Measurements from ENCODE around the gene SMS.
"Not testable (repeated sequence)": the region's sequence is repeated elsewhere in the genome, so short reads cannot be mapped to it uniquely, and the experiment has no call there.

SMS gene

DNA sequence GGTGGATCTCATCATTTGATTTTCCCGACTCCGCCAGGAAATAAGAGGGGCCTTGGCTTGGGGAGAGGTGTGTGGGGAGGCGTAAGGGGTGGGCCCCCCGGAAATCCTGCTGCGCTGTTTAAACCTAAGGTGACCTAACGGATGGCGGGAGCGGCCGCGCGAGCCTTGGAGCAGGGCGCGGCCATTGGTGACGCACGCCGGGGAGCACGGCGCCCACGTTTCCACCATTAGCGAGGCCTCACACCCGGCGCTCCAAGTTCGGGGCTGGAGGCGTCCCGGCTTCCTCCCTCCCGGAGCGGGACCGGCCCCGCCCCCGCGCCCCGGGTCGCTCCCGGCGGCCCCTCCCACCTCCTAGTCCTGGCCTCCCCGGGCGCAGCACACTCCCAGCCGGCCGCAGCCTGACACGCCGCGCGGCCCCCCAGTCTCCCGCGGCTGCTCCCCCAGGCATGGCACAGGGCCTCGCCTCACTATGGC is at the start of gene SMS:
Gene SMS, plus strand, starts transcription at position 354 of the 474 bp plus-strand sequence. Its CDS starts 116 bp downstream, at position 470.
- DNase-seq: peak; percentile 83

DNA sequence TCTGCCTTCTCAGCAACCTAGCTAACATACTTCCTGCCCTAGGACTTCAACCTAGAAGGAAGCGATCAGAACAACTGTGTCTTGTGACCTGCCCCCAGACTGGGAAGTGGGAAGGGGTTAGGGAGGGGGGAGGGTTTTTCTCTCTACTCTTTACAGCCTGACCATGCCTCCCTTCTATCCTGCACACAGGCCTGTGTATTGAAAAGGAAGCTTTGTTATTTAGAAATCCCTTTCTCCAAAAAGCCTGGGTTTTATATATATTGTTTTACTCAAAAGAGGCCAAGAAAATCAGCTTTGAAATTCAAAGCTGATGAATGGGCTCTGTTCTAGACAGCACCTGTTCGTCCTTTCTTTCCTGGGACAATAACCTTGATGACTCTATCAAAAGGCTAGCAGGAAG is 35.2 kb upstream of the SMS start:
- no peak for DNase-seq

DNA sequence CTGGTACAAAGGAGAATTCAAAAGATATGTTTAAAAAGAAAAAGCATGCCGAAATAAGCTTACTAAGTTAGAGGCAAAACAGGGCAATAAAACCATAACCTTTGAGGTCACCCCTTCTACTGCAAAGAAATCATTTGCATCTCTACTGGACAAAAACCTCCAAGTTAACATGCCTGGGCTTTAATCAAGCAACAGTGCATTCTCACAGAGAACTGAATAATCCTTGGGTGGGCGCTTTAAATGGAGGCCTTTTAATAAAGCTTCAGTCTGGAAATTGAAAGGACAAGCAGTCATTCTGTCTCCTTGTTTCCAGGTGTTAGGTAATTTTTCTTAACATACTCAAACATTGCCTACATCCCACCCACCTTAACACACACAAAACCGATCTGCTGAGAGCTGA is 34.6 kb upstream of the SMS start:
- no peak for DNase-seq

DNA sequence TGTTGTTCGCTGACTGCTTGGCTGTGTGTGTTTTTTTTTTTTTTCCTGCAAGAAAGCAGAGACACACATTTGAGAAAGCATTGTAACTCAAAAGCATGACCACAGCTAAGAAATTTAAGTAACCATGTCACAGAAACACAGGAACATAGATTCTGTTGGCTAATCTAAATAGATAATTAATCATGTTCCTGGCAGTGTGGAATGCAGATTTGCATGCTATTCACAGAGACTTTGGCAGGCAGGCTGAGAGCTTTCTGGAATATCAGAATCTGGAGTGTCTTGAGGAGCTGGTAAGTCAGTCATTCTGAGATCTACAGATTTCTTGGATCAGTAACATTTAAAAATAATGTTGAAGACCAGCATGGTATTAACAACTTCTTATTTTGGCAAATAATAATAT is 33.2 kb upstream of the SMS start:
- no peak for DNase-seq

DNA sequence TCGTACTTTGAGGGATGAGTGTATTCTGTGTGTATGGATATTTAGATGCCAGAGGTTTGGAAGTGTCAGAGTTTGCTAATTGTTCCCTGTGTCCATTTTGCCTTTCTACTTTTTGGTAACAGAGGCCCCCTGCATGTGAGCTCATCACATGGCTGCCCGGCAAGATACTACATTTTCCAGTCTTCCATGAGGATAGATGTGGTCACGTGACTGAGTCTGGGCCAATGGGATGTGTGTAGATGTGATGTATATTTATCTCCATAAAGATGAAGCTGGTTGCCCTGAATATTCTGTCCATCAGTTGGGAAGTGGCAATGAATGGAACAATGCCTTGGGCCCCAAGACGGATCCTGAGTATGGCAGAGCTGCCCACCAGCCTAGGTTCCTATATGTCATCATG is 29.0 kb upstream of the SMS start:
- DNase-seq: no peak

DNA sequence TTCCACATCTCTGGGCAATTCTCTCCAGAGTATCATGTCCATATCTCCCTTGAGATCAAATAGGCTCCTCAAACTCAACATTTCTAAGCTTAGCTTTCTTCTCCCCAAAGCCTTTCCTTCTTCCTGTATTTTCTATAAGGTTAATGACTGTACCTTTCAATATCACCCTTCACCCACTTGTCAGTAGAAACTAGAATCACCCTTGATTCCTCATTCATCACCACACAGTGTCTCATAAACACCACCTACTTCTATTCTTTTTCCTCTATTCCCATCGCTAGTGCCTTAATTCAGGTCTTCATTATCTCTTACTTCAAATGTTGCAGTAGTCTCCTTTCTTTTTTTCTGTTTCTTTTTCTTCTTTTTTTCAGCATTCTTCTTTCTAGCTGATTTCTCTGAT is 28.3 kb upstream of the SMS start:
- no peak for DNase-seq

DNA sequence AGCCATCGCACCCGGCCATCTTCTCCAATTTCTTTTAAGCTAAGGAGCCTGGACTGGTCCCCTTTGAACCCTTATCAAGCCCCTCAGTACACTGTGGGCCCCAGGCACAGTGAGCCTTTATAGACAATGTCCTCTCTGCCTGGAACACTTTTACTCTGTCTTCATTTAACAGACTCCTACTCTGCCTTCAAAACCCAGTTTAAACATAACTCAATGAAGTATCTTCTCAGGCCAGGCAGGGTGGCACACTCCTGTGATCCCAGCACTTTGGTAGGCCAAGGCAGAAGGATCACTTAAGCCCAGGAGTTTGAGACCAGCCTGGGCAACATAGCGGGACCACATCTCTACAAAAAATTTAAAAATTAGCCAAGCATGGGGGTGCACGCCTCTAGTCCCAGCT is 27.5 kb upstream of the SMS start:
- no peak for DNase-seq

DNA sequence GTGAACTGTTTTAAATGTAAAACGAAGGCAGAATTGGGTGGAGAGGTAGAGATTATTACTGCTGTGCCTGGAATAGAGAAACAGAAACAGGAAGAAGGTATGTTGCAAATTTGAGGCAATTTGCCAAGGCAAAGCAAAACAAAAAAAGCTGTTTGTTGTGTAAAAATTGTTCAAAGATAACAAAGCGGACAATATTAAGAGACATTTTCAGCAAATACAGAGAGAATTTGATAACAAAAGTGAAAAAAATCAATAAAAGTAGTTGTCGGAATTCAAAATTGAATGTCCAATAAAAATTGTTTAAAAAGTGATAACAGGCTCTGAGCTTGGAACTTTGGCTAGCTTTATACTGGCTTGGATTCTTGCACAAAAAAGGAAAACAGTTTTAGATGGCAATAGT is 14.4 kb upstream of the SMS start:
- DNase-seq: no peak

DNA sequence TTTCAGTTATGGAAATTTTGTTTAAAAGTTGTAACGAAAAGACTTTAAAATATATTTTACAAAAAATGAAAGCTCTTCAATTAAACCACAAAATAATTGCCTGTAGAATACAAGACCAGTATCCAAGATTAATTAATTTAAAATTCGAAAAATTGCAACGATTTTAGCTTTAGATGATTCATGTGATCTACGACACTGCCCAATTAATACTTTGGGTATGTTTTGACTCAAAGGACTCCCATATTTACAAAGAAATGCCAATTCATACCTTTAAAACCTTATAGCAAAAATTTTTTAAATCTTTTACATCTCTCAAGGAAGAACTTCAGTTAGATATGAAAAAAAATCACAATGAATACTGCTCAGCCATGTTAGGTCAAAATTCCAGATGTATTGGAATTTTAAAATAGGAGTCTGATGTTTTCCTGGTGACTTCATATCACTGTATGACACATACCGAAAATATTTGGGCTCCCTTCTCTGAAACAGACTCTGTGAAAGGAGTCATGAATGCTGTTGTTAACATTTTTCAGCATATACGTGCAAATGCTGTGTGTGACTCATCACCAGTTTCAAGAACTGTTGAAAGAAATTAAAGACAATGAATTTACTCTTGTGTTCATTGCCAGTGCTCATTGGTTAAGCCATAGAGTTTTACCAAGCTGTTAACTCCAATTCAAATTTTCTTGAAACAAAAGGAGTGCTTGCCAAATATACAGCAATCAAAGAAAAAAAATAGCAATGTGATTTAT is 13.8 kb upstream of the SMS start:
- DNase-seq: no peak

DNA sequence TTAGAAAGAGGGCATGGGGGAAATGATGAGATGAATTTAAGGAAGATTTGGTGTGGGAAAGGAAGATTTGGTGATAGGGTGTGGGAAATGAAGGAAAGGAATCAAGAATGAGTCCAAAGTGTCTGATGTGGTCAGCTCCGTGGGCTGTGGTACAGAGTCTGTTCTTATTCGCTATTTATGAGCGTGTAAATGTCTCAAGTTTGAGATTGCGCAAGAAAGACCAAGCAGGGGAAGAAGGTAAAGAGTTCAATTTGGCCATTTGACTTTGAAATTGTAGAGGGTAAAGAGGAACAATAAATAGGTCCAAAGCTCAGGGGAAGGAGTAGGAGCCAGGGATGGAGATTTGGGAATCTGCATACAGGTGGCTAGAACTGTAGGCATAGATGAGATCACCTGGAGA is 11.3 kb upstream of the SMS start:
- DNase-seq: no peak

DNA sequence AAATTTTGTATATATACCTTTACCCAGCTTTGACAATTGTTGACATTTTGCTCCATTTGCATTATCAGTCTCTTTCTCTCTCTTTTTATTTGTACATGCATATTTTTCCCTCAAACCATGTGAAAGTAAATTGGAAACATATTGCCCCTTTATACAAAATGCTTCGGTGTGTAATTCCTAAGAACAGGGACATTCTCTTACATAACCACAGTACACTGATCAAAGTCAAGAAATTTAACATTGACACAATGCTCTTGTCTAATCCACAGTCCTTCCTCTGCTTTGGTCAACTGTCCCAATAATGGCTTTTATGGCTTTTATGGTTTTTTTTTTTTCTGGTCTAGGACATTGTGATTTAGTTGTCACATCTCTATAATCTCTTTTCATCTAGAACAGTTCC is 9.5 kb upstream of the SMS start:
- DNase-seq: no peak

DNA sequence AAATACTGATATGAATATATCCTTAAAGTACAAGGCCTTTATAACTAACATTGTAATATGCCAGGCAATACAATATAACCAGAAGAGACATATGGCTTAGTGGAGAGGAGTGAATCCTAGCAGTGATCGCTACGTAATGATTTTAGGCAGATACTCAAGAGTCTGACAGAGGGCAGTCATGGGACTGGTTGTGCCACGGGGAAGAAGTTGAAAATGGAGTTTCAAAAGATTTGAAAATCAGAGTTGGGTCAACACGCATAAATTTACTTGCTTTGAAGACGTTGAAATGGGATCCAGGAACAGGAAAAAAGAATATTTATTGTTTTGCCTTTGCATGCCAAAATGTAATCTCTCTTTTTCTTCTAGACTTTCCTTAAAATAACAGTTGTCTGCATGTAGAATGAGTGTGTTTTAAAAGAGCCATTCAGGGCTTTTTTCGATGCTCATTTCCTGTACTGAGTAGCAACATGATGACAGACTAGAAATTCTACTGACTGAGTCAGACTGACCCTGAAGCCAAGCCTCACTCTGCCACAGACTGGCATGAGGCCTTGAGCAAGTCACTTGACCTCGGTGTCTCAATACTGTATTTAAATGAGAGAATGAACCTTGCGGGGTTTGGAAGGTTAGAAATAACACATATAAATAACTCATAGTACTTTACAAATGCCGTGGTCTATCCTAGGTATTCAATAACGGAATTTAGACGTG is 8.1 kb upstream of the SMS start:
- no peak for DNase-seq

DNA sequence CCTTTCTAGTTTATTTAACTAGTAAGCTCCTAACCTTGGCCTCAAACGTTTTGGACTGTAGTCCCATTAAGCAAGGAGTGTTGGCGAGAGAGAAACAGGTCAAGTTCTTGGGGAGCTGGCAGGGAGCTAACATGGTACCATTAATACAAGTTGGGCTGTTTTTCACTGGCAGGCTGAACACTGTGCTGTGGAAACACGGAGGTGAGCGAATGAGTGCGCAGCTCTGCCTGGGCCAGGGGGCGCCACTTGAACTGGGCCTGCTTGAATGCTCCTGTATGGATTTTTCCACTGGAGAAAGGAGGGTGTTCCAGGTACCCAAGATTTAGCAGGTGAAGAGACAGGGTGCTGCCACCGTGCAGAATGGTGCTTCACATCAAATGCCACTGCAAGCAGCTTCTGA is 7.4 kb upstream of the SMS start:
- no peak for DNase-seq

DNA sequence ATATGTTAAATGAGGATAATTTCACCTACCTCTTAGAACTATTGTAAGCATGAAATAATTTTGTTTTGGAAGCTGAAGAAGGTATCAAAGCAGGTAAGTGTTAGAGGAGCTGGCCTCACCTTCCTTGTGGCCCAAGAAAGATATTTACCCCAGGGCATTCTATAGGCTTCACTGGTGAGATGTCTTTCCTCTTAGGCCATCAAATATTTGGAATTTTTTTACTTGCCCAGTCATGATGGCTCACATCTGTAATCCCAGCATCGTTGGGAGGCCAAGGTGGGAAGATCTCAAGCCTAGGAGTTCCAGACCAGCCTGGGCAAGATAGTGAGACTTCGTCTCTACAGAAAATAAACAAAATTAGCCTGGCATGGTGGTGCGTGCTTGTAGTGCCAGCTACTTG is 6.1 kb upstream of the SMS start:
- DNase-seq: no peak

DNA sequence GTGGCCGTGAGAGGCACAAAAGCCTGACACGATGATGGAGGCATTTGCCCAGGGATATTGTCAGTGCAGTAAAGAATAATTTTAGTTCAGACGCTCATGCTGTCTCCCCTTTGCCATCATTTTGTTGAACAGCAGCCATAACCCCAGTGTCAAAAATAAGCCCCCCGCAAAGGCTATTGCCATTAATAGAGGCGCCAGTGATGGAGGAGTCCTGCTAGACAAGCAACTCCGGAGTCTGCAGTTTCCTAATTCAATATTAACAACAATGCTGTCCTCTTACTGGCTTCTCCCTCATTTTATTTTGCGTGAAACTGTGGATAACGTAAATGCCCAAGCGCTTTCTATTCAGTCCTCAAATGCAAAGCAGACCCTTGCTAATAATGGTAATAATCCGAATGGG is 603 bp upstream of the SMS start:
- no peak for DNase-seq

DNA sequence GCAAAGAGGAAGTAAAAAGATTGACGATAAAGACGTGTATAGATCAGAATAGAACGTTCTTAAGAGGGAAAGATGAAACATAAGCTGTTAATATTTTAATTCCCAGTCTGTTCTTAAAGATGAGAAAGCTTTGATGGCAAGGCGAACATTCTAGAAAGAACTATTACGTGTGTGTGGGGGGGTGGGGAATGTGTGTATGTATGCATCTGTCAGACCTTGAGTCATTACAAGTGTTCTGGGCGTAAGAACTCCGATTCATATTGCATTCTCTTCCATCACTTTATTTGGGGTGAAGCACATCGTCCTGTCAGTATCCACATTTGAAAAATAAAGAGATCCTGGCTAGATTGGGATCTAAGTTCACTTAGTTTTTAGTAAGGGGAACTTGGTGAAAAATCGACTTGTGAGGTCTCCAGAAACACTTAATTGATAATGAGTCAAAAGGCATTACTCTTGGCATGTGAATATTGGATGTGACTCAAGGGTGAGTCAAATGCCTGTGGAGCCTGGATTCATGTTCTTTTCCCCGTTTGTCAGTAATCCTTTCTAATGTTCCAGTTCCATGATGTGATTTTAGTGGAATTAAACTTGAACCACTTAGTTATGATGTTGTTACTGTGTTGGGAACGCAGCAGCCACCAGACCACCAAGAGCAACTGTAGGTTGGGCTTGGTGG is 3.1 kb downstream of the SMS start:
- DNase-seq: no peak

DNA sequence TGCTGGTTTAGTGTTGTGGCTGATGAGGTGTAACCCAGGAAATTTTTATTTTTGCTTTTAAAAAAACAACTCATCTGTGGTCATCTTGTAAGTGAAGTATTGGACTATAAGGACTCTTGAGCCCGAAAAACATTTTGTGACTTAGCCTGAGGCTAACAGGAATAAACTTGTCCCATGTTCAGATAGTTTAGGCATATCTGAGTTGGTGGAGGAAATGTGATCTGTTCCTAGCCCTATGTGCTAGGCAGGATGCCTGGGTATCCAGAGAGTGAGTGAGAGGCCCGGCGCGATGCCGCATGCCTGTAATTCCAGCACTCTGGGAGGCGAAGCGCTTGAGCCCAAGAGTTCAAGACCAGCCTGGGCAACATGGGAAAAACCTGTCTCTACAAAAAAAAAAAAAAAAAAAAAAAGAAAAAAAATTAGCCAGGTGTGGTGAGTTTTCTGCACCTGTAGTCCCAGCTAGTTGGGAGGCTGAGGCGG is 3.7 kb downstream of the SMS start:
- no peak for DNase-seq

DNA sequence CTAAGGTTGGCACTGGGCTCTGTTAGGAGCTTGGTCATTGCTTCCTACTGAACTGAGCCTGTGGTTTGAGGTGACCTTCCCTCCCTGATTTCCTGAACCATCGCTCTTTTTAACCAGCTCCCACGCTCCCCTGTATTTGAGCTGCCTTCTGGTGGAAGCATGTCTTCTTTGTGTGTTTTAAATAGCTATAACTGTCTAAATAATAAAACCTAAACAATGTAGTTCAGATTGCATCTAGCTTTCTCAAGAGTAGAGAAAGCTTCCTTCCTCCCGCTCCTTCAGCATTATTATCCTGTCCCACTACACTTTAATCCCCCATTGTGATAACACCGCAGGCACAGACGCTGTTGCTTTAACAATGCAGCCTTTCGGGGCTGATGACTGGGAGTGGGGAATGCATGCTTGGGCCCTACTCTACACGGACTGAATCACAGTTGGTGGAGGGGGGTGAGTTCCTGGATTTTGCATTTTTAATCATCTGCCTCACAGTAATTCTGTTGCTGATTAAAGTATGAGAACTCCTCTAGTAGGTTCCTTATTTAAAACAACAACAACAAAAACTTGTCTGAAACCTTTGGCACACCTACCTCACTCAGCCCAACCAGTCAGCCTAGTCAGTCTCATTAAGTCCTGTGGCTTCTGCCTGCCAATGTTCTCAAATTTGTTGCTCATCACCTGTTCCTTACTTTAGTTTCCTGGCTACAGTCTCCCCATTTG is 6.6 kb downstream of the SMS start:
- no peak for DNase-seq

DNA sequence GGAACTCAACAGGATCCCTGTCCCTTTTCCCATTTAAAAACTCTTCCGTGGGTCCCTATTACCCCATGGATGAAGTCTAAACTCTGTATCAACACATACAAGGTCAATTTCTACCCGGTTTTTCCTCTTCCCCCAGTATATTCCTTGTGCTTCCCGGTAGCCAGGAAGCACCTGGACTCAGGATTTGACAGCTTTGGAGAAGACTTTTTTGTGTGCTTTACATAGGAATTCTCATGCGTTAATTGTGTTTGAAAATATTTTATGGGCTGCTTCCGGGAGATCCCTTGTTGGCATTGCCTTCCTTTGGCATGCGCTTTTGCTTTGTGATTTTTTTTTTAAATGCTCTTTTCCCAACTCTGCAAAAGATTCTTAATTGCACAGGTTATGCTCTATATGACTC is 7.2 kb downstream of the SMS start:
- no peak for DNase-seq

DNA sequence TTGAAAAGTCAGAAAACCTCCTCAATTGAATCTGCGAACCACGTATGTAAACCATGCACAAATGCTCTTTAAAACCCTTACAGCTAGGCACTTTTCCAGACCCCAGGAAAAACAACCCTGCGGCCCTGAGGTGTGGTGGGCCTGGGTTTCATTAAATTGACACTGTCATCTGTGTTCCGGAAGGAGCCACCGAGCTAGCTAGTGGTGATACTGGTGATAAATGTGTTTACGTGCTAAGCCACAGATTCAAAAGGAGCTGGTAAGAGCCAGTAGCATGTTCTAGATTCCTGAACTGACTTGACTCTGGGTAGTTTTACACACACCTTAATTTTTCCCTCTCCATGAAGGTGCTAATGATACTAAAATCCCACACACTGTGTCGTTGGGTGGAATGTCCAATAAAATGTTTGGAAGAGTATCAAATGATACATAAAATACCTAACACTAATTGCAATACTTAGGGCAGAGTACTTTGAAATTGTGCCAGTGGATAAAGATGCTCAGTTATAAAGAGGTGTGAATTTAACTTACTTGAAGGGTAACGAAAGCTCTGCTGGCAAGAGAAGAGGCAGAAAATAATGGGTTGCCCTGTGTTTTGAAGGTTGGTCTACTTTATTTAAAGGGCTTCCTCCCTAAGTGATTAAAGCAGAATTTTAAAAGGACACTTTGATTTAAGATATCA is 8.5 kb downstream of the SMS start:
- DNase-seq: peak; percentile 72

DNA sequence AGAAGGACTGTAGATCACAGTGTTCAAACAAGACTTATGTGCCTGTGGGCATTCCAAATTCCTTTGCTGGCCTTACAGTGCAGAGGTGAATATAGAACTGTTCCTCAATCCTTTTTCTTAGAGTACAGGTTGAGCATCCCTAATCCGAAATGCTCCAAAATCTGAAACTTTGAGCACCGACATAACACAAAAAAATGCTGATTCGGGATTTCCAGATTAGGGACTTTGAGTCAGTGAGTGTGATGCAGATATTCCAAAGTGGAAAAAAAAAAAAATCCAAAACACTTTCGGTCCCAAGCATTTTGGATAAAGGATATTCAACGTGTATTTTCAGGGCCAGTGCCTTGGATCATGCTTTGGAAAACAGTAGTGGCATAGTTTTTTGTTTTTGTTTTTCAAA is 9.2 kb downstream of the SMS start:
- DNase-seq: no peak

DNA sequence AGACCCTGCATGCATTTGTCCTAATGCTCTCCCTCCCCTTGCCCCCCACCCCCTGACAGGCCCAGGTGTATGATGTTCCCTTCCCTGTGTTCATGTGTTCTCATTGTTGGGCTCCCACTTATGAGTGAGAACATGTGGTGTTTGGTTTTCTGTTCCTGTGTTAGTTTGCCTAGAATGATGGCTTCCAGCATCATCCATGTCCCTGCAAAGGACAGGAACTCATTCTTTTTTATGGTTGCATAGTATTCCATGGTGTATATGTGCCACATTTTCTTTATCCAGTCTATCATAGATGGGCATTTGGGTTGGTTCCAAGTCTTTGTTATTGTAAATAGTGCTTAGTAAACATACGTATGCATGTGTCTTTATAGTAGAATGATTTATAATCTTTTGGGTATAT is 10.0 kb downstream of the SMS start:
- DNase-seq: not testable (repeated sequence)

DNA sequence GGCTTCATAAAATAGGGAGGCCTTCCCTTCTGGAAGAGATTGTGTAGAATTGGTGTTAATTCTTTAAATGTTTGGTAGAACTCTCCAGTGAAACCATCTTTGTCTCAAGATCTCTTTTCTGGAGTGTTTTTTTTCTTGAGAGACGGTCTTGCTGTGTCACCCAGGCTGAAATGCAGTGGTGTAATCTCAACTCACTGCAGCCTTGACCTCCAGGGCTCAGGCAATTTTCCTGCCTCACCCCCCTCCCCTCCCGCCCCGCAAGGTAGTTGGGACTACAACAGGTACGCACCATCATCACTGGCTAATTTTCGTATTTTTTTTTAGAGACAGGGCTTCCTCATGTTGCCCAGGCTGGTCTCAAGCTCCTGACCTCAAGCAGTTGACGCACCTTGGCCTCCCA is 12.1 kb downstream of the SMS start:
- peak; percentile 43 for DNase-seq

Measured in islet precursor cell (in vitro differentiated cells).